HG02759 (cell line): ENCODE results near the gene COBL.

Experiments
- ATAC-seq: cut with Tn5 transposase; IDR thresholded peaks from one replicate; pipeline ENCODE4 v1.9.1; 2021; ENCODE audit warnings: mild to moderate bottlenecking, moderate library complexity; ENCODE audit not compliant: unreplicated experiment

Gene COBL

DNA sequence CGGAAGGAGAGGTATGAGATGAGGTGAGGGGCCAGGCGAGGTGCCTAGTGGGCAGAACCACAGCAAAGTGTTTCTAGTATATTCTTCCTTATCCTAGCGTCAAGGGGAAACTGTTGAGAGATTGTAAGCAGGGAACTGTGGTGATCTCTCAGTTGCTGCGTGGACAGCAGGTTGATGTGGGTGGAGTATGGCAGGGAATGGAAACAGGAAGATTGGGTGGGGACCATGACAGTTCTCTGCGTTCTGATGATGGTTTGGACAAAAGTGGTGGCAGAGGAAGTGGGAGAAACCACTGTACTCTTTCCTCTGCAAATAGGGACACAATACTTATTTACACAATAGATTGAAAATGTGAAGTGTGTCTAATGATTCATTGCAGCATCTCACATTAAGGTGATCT is 342.4 kb downstream of the COBL start:
- no peak for ATAC-seq

DNA sequence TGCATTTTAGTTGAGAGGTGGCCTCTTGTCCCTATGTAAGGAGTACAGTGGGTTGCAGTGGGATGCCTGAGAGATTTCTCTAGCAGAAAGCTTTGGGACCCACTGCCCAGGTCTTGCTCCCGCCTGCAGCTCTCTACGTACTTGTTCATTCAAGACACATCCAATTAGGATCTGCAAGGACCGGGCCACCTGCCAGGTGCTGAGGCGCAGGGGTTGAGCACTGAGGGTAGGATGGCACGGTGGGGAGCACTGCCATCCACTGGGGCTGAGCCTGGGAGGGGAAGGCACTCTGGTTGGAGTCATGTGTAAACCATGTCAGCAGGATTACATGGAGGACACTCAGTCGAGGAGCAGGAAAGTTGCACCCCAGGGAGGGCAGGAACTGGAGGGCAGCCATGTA is 342.8 kb downstream of the COBL start:
- ATAC-seq, result no peak

DNA sequence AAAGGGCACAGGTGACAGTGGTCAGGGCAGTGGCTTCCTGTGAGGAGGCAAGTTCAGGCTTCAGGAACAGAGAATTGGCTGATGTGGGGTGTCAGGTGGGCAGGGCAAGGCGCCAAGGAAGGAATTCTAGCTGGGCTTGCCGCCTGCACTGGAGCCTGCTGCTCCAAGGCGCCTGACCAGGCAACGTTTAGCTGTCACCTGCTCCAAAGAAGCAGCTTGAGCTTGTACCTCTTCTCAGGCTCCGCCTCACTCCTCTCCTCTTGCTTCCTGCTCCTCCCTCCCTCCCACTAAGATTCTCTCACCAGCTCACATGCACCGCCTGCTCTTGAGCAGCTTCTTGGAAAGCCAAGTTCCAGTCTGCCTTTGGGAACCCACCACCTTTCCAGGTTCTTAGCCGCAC is 346.5 kb downstream of the COBL start:
- no peak for ATAC-seq
